ENCODE measurements around the gene PIK3CD. TPM values are rescaled to one million over a fixed set of nuclear protein-coding genes. Genes with fewer than 3 reads are reported as not detected.
A peak's percentile ranks its signal among the peaks of the same experiment; 100 is the strongest.

PIK3CD gene
- total RNA-seq, 1 experiment from 2014 or later: 0.77 TPM

- H3K27me3 Mint-ChIP-seq (ENCODE audit: insufficient read depth, unreplicated experiment): peaks cover under 1% of the 10 kb centered on the region
- TF ChIP-seq, protein P1, sequence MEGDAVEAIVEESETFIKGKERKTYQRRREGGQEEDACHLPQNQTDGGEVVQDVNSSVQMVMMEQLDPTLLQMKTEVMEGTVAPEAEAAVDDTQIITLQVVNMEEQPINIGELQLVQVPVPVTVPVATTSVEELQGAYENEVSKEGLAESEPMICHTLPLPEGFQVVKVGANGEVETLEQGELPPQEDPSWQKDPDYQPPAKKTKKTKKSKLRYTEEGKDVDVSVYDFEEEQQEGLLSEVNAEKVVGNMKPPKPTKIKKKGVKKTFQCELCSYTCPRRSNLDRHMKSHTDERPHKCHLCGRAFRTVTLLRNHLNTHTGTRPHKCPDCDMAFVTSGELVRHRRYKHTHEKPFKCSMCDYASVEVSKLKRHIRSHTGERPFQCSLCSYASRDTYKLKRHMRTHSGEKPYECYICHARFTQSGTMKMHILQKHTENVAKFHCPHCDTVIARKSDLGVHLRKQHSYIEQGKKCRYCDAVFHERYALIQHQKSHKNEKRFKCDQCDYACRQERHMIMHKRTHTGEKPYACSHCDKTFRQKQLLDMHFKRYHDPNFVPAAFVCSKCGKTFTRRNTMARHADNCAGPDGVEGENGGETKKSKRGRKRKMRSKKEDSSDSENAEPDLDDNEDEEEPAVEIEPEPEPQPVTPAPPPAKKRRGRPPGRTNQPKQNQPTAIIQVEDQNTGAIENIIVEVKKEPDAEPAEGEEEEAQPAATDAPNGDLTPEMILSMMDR (IDR thresholded peaks at IDR 0.05; ENCODE audit: insufficient read depth in 1 of 2, low read depth in 1 of 2, low read length in 1 of 2, severe bottlenecking in 1 of 2, unreplicated experiment in 1 of 2): no peak
- intact Hi-C loops (cut with micrococcal nuclease; ENCODE audit: unreplicated experiment): no loop called here
- H3K4me1 Mint-ChIP-seq (ENCODE audit: low read depth, unreplicated experiment): no peaks in the 10 kb centered on the region
- Histone ChIP-seq H3K36me3 (ENCODE audit: control insufficient read depth, insufficient read depth, low read length) (no peaks in the 10 kb centered on the region), H3K4me3 (ENCODE audit: low read depth, low read length) (no peak overlapping the region), H3K4me1 (no peaks in the 10 kb centered on the region), H3K27me3 (replicated peaks; ENCODE audit: control insufficient read depth, insufficient read depth, low read length) (no peaks in the 10 kb centered on the region; the same call in 1 of the 2 replicates), H3K9me3 (no peaks in the 10 kb centered on the region)
- H3K9me3 Mint-ChIP-seq (ENCODE audit: unreplicated experiment): no peaks in the 10 kb centered on the region
- ChIA-PET POLR2A (no interaction called here), CTCF (interaction anchor here (0.5 kb wide), 1 partner anchor 11 kb away, joined by 4 read pairs; no protein-coding TSS in a partner anchor)
- DNase-seq: peak in 1 of 2 experiments; percentile 7
- BruUV-seq (replicated peaks): no TSS peak
- H3K4me3 Mint-ChIP-seq (ENCODE audit: unreplicated experiment): no peak overlapping the region
- no peaks in the 10 kb centered on the region for H3K36me3 Mint-ChIP-seq (ENCODE audit: insufficient read depth, unreplicated experiment)
- H3K27ac Mint-ChIP-seq (ENCODE audit: unreplicated experiment): no peak overlapping the region
Observed at GRCh38 chr1:9659328-9659727, 7.8 kb downstream of the PIK3CD start.

DNA sequence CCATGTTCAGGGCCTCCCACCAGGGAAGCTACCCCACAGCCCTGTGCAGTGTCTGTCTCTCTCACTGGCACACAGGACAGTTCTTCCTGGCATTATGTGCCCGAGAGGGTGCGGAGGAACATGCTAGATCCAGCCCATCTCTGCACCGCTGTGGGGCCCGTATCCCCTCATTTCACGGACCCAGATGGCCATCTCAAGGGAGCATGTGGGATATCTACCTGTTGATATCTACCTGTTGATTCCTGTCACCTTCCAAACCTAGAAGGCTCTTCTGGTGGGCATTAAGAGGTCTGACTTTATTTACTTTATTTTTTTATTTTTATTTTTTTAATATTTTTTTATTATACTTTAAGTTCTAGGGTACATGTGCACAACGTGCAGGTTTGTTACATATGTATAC, 11.7 kb downstream of the PIK3CD start:
- Mint-ChIP-seq H3K4me3 (ENCODE audit: unreplicated experiment) (no peak overlapping the region), H3K27me3 (ENCODE audit: insufficient read depth, unreplicated experiment) (peaks cover 2% of the 10 kb centered on the region), H3K9me3 (ENCODE audit: unreplicated experiment) (no peaks in the 10 kb centered on the region), H3K4me1 (ENCODE audit: low read depth, unreplicated experiment) (no peaks in the 10 kb centered on the region), H3K36me3 (ENCODE audit: insufficient read depth, unreplicated experiment) (no peaks in the 10 kb centered on the region), H3K27ac (ENCODE audit: unreplicated experiment) (no peak overlapping the region)
- POLR2A ChIA-PET: no interaction called here
- Histone ChIP-seq H3K36me3 (ENCODE audit: control insufficient read depth, insufficient read depth, low read length) (no peaks in the 10 kb centered on the region), H3K4me3 (ENCODE audit: low read depth, low read length) (no peak overlapping the region), H3K27me3 (replicated peaks; ENCODE audit: control insufficient read depth, insufficient read depth, low read length) (no peaks in the 10 kb centered on the region; the same call in 1 of the 2 replicates), H3K9me3 (no peaks in the 10 kb centered on the region), H3K4me1 (no peaks in the 10 kb centered on the region)
- intact Hi-C loops (cut with micrococcal nuclease; ENCODE audit: unreplicated experiment): no loop called here
- no peak for DNase-seq
- CTCF ChIA-PET: no interaction called here
- BruUV-seq (replicated peaks): no TSS peak
- TF ChIP-seq, protein P1 (IDR thresholded peaks at IDR 0.05; ENCODE audit: insufficient read depth in 1 of 2, low read depth in 1 of 2, low read length in 1 of 2, severe bottlenecking in 1 of 2, unreplicated experiment in 1 of 2): no peak

DNA sequence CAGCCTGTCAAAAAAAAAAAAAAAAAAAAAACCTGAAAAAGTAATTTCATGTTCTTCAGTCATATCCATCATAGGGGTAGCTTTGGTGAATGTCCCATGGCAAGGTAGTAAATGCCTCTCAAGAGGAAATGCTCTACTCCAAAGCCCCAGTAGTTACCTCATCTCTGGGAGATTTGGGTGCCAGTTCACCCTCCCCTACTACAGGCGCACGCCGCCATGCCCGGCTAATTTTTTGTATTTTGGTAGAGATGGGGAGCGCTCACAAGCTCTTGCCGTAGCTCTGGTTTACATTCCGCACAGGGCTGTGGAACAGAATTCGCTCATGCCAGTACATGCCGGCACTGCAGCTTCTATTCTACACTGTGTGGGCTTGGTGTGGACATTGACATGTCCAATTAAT, 13.7 kb downstream of the PIK3CD start:
- H3K27me3 ChIP-seq (replicated peaks; ENCODE audit: control insufficient read depth, insufficient read depth, low read length): no peaks in the 10 kb centered on the region; the same call in 1 of the 2 replicates
- intact Hi-C loops (cut with micrococcal nuclease; ENCODE audit: unreplicated experiment): no loop called here
- Mint-ChIP-seq H3K36me3 (ENCODE audit: insufficient read depth, unreplicated experiment) (no peaks in the 10 kb centered on the region), H3K27ac (ENCODE audit: unreplicated experiment) (no peak overlapping the region), H3K27me3 (ENCODE audit: insufficient read depth, unreplicated experiment) (peaks cover 2% of the 10 kb centered on the region), H3K4me1 (ENCODE audit: low read depth, unreplicated experiment) (no peaks in the 10 kb centered on the region), H3K9me3 (ENCODE audit: unreplicated experiment) (no peaks in the 10 kb centered on the region), H3K4me3 (ENCODE audit: unreplicated experiment) (no peak overlapping the region)
- no peaks in the 10 kb centered on the region for H3K4me1 ChIP-seq
- TF ChIP-seq, protein P1 (IDR thresholded peaks at IDR 0.05; ENCODE audit: insufficient read depth in 1 of 2, low read depth in 1 of 2, low read length in 1 of 2, severe bottlenecking in 1 of 2, unreplicated experiment in 1 of 2): no peak
- no peak overlapping the region for H3K4me3 ChIP-seq (ENCODE audit: low read depth, low read length)
- DNase-seq: no peak
- H3K36me3 ChIP-seq (ENCODE audit: control insufficient read depth, insufficient read depth, low read length): no peaks in the 10 kb centered on the region
- POLR2A ChIA-PET: no interaction called here
- BruUV-seq (replicated peaks): no TSS peak
- H3K9me3 ChIP-seq: no peaks in the 10 kb centered on the region
- CTCF ChIA-PET: no interaction called here
